ENCODE data around the gene ADGRE3. TPM values are rescaled to one million over a fixed set of nuclear protein-coding genes. Genes with fewer than 3 reads are reported as not detected.

The ADGRE3 gene
- total RNA-seq, 1 donor from 2014 or later = not detected

DNA sequence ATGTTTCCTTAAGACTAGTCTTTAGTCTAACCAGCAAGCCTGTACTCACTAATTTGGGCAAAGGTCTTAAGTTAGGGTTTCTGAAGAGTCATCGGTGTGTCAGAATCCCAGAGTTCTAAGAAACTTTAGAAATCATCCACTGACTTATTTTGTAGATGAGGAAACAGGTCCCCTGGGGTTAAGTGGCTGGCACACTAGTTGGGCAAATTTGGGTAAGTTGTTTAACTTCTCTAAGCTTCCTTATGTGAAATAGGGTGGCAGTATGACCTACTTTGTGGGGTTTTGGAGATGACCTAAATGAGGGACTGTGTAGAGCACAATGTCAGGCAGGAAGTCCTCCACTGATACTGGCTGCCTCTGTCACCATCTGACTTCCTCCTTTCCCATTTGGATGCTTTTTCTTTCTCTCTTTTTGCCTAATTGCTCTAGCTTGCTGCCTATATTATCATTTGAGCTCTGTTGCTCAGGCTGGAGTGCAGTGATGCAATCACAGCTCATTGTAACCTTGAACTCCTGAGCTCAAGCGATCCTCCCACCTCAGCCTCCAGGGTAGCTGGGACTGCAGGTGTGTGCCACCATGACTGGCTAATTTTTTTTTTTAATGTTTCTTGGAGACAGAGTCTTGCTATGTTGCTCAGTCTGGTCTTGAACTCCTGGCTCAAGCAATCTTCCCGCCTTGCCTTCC lies 2.3 kb downstream of the ADGRE3 start:
- TF ChIP-seq, protein P1, sequence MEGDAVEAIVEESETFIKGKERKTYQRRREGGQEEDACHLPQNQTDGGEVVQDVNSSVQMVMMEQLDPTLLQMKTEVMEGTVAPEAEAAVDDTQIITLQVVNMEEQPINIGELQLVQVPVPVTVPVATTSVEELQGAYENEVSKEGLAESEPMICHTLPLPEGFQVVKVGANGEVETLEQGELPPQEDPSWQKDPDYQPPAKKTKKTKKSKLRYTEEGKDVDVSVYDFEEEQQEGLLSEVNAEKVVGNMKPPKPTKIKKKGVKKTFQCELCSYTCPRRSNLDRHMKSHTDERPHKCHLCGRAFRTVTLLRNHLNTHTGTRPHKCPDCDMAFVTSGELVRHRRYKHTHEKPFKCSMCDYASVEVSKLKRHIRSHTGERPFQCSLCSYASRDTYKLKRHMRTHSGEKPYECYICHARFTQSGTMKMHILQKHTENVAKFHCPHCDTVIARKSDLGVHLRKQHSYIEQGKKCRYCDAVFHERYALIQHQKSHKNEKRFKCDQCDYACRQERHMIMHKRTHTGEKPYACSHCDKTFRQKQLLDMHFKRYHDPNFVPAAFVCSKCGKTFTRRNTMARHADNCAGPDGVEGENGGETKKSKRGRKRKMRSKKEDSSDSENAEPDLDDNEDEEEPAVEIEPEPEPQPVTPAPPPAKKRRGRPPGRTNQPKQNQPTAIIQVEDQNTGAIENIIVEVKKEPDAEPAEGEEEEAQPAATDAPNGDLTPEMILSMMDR (conservative IDR thresholded peaks at IDR 0.05; ENCODE audit: low read depth, low read length) = no peak
- no peak overlapping the region for H3K4me3 ChIP-seq (ENCODE audit: low read depth, low read length)
- DNase-seq (ENCODE audit: low read depth) = no peak

DNA sequence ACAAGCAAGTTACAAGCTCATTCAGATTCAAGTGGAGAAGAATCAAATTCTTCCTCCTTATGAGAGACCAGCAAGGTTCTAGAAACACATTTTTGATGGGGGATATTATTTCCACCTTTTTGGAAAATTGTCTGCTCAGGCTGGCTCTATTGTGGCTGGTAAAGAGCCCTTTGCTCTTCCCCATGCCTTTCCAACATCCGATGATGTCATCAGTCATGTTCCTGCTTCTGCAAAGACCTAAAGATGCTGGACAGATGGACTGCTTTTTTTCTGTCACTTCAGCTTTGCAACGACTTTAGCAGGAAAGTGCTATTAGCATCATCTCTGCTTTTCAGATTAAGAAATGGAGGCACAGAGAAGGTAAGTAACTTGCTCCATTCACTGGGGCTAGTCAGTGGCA lies 4.2 kb downstream of the ADGRE3 start:
- no peak for DNase-seq (ENCODE audit: low read depth)
- TF ChIP-seq, protein P1 (conservative IDR thresholded peaks at IDR 0.05; ENCODE audit: low read depth, low read length) = no peak
- H3K4me3 ChIP-seq (ENCODE audit: low read depth, low read length) = no peak overlapping the region

DNA sequence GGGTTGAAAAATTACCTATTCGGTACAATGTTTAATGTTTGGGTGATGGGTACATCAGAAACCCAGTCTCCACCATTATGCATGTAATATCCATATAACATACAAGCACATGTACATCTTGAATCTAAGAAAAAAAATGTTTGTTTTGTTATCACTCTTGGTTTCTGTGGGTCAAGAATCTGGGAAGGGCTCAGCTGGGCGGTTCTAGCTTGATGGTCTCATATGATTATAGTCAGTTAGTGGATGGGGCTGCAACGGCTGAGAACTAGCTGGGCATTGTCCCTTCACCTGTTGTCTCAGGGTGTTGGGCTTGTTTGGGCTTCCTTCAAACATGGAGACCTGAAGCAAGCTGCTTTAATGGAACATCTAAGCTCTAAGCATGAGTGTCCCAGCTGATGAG lies 4.7 kb downstream of the ADGRE3 start:
- H3K4me3 ChIP-seq (ENCODE audit: low read depth, low read length) = no peak overlapping the region
- no peak for DNase-seq (ENCODE audit: low read depth)
- TF ChIP-seq, protein P1 (conservative IDR thresholded peaks at IDR 0.05; ENCODE audit: low read depth, low read length) = no peak

DNA sequence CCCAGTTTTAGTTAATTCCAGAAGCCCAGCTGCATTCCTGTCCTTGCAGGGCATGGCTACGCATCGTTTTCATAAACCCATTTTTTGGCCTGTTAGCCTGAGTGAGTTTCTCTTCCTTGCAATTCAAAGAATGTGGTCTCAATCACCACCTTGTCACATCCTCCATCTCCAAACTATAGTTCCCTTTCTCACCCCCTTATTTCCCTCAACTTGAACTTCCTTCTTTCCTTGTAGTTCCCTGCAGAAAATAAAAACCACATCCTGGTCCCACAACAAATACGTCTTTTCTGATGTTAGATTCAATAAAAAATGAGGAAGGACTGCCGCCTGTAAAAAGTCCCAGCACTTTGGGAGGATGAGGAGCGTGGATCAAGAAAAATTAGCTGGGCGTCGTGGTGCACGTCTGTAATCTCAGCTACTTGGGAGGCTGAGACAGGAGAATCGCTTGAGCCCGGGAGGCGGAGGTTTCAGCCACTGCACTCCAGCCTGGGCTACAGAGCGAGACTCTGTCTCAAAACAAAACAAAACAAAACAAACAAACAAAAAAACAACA lies 13.2 kb downstream of the ADGRE3 start:
- DNase-seq (ENCODE audit: low read depth) = no peak
- H3K4me3 ChIP-seq (ENCODE audit: low read depth, low read length) = no peak overlapping the region
- TF ChIP-seq, protein P1 (conservative IDR thresholded peaks at IDR 0.05; ENCODE audit: low read depth, low read length) = no peak

DNA sequence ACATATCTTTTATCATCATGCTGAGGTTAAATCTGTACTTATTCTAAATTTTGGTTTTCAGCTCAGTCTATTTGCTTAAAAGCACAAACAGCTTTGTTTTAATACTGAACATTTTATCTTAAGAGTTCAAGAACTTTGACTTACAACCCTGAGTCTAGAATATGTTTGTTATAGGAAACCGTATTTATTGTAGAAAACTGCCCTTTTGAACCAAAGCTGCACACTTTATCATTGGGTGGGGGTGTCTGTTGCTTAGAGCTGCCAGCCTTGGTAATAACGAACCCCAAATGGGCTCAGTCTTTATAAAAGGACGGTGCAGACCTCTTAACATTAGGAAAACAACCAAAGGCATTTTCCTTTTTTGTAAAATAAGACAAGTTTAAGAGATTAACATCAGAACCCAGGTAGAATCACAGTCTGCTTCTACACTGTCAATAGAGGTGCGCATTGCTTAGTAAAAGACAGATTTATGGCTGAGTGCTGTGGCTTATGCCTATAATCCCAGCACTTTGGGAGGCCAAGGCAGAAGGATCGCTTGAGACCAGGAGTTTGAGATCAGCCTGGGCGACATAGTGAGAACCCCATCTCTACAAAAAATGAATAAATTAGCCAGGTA lies 14.7 kb downstream of the ADGRE3 start:
- no peak for DNase-seq (ENCODE audit: low read depth)
- TF ChIP-seq, protein P1 (conservative IDR thresholded peaks at IDR 0.05; ENCODE audit: low read depth, low read length) = no peak
- H3K4me3 ChIP-seq (ENCODE audit: low read depth, low read length) = no peak overlapping the region

DNA sequence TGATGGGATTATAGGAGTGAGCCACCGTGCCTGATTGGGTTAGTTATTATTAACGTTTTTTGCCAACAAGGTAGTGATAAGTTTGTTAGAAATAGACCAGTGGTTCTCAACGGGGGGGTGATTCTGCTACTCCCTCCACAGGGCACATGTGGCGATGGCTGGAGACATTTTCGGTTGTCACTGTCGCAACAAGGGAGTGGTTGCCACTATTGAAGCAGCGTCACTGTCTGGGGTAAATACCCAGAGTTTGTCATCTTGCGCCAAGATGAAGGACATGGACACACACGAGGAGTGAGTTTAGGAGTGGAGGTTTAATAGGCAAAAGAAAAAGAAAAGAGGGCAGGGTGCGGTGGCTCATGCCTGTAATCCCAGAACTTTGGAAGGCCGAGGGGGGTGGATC lies 18.9 kb downstream of the ADGRE3 start:
- no peak for DNase-seq (ENCODE audit: low read depth)
- TF ChIP-seq, protein P1 (conservative IDR thresholded peaks at IDR 0.05; ENCODE audit: low read depth, low read length) = no peak
- no peak overlapping the region for H3K4me3 ChIP-seq (ENCODE audit: low read depth, low read length)
